Stimulated activated CD4-positive, alpha-beta T cell treated with anti-CD3 and anti-CD28 coated beads, Interleukin-1b, Interleukin-23, amount 100 ng/mL, for 24 hours (primary cell): Measurements from ENCODE around the gene CASP10.

ENCODE experiments used
- DNase-seq, 4 experiments: peaks; one replicate each; pipeline ENCODE4 v3.0.0-alpha.2; 2020; ENCODE audit warnings: low read depth in 4 of 4, low spot score in 1 of 4

CASP10 gene

DNA sequence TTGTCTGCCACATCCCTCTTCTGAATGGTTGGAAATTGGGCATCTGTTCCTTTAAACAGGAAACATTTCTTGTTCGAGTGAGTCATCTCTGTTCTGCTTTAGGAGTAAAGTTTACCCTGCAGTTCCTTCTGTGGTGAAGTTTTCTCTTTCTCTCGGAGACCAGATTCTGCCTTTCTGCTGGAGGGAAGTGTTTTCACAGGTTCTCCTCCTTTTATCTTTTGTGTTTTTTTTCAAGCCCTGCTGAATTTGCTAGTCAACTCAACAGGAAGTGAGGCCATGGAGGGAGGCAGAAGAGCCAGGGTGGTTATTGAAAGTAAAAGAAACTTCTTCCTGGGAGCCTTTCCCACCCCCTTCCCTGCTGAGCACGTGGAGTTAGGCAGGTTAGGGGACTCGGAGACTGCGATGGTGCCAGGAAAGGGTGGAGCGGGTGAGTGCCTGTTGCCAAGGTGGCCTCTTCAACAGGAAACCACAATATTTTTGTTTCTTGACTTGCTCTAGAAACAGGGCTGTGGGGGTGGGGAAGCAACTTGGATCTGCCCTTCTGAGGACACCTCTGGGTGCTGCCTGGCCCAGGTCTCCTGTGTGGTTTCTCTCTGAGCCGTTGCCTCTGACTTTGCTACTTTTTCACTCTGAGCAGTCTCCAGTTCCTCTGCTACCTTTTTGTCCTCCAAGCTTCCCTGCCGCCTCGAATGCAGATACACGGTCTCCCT is 75.2 kb downstream of the CASP10 start:
- DNase-seq, result peak; percentile 52 to 85 (median 67)

DNA sequence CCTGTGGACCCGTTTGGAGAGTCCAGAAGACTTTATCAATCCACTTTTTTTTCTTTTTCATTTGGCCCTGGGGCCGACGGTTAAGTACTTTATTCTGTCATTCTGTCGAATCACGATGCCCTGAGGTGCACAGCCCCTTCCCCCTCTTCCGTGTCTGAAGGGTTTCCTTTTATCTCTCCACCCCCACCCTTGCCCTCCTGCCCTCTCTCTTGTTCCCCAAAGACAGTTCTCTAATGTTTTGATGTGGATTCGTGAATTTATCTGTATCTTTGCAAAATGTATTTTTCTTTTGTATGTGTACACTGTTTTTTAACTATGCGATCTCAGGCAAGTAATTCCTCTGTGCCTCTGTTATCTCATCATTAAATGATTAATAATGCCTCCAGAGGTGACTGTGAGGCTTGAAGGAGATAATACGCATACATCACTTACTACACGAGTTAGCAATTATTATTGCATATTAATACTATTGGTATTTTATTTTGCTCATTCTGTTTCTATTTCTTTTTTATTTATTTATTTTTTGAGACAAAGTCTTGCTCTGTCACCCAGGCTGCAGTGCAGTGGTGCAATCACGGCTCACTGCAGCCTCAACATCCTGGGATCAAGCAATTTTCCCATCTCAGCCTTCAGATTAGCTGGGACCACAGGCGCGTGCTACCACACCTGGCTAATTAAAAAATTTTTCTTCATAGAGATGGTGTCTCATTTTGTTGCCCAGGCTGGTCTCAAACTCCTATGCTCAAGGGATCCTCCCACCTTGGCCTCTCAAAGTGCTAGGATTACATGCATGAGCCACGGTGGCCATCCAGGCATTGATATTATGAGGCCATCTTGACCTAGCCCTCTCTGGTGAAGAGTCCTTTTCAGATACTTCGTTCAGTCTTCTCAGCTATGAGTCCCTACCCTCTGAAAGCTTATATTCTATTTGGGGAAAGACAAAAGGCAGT is 76.0 kb downstream of the CASP10 start:
- DNase-seq, result no peak

DNA sequence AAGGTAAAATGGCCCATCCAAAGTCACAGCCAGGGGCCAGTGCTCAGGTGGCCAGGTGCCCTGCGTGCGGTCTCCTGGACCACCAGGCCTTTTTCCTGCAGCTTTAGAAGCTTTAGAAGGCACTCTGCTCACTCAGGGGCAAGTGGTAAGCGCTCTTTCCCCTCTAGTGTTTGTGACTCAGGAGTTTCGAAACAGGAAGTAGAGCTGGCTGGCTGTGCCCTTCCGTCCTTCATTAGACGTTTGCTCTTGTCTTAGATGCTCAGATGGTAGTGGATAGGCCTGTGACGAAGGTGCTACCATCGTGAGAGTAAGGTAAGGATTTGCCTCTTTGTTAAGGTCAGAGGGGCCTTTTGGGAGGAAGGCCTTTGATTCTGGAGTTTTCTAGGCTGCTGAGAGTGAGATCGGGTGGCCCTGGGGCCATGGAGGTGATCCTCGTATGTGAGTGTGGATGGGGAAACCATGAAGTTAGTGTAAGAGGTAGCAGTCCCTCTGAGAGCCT is 77.4 kb downstream of the CASP10 start, which contains the start of gene CASP8:
TSS of gene CASP8 (plus strand) at position 235 of the 499 bp plus-strand sequence. CDS start 5,951 bp downstream, outside the sequence.
- peak in 1 of 4 experiments; percentile 31 for DNase-seq

DNA sequence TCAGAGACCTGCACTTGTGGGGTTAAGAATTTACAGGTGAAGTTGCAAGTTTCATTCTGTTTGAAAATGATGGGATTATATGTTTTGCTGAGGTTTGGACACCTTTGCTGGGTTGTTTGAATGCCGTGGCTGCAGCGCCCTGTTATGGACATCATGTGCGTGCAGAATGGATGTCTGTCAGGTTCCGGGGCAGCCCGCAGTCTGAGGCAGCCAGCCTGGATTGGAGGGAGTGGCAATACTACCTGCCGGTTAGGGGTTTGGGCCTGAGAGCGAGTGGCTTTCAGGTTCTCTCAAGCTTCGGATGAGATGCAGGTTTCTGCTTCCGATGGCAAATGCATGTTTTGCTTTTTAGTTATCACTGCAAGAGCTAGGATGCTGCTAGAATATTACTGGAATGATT is 78.5 kb downstream of the CASP10 start:
- no peak for DNase-seq

DNA sequence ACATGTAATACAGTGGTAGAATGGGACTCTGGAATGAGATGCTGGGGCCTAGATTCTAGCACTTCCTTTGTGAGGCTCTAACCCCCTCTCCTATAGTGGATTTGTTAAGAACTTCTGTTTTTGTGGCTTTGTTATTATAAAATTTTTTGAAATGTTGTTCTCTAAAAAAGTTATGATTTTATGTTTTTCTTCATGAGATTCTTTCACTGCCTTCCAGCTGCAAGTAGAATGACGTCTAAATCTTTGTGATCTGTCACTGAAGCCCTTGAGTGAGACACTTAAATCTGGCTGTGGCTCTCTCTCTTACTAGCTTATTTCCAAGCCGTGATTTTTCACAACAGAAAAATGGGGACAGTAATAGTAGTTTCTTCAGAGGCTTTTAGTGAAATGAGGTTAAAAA is 79.0 kb downstream of the CASP10 start:
- no peak for DNase-seq

DNA sequence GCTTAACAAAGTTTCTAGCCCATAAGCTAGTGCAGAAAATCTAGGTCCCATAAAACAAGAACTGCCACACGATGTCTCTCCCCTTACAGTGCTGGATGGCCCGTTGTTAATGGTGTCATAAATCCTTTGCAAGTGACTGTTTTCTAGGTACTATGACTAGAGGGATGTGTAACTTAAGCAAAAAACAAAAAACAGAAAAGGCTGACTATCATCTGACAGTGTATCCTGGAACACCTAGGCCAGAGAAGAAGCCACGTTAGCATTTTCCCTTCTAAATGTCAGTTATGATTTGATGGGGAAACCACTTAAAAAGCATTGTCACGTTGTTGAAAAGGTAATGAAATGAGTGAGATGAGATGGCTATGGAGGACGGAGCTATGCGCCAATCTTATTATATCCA is 79.8 kb downstream of the CASP10 start:
- DNase-seq, result no peak

DNA sequence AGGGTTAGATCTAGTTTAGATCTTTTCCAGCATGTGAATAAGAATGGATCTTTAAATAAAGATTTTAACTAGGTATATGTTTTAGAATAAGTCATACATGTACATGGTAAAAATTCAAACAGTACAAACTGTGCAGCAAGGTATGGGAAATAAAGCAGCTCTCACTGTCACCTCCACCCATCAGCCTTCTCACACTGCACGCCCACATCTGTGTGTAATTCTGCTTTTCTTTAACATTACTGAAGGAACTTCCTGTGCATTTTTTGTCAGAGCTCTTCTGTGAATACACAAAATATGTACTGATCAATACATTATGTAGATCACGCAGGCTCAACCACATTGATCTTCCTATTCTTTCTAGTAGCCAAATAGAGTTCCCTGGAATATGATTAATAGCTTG is 80.8 kb downstream of the CASP10 start:
- no peak for DNase-seq

DNA sequence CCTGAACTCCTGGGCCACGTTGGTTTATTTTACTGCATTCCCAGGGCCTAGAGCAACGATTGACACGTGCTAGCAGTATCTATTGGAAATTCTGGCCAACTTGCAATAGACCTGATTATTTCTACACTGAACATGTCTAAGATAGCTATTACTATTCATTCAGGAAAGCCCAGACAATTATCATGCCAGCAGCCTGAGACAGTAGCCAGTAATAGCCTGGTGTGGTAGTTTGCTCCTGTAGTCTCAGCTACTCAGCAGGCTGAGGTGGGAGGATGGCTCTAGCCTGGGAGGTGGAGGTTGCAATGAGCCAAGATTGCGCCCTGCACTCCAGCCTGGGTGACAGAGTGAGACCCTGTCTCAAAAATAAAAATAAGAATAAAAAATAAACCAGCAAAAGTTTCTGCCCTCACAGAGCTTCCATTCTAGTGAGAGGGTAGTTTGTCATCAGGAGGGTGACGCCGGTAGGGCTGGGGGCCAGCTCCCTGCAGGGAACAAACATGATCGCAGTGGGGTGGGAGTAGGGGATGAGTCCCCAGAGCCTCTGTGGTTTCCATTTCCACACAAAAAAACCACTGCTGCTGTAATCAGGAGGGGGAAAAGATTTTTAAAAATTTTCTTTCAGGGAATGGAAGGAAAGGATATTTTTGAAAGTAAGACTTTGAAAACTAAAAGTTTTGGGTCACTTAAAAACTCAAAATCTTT is 81.7 kb downstream of the CASP10 start:
- DNase-seq, result no peak

DNA sequence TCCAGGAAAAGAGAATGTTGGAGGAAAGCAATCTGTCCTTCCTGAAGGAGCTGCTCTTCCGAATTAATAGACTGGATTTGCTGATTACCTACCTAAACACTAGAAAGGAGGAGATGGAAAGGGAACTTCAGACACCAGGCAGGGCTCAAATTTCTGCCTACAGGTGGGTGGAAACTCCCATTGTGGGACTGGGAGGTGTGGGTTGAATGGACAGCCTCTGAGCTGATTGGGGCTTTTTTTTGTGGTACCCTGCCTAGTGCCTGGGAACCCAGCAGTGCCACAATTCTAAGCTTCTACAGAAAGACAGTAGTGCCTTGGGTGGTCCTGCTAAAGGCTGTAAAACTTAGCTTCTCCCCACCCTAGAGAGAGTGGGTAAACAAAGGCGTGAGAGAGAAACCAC is 83.7 kb downstream of the CASP10 start:
- no peak for DNase-seq

DNA sequence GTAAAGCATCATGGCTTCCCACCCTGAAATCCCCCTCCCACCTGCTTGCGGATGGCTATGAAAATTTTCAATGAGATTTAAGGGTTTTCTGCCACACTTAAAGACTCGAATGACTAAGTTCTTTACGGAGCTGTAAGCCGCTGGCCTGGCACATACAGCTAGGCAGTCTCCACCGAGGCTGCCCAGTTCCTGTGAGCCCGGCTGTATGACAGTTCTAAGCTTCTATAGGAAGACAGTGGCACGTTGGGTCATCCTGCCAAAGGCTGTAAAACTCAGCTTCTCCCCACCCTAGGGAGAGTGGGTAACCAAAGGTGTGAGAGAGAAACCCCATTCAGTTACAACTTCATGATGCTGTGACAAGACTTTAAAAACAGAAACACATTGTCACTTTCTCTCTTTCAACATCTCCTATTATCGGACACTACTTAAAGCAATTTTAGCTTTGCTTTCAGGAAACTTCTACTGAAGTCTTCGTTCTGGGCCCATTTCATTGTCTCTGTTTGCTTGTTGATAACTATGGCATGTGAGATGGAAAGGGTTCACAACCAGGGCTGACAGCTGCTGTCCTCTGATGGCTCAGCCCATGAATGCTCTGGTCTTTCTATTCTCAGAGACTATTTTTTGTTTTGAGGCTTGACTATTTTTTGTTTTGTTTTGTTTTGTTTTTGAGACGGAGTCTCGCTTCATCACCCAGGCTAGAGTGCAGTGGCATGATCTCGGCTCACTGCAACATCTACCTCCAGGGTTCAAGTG is 84.5 kb downstream of the CASP10 start:
- DNase-seq, result no peak

DNA sequence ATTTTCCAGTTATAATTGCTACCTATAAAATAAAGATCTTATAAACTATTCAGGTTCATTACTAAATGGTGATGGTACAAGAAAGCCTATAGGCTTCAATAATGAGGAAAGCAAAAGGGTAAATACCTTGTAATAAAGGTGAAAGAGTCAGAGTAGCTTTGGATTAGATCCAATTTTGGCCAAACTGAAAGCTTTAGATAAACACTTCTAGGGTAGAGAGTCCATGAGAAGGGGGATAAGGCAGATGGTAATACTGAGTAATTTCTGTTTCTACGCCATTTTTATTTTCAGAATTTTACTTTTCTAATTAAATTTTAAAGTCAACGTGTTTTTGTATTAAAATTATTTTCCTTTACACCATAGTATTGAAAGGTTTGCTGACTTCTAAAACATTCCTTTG is 86.8 kb downstream of the CASP10 start:
- DNase-seq, result no peak

DNA sequence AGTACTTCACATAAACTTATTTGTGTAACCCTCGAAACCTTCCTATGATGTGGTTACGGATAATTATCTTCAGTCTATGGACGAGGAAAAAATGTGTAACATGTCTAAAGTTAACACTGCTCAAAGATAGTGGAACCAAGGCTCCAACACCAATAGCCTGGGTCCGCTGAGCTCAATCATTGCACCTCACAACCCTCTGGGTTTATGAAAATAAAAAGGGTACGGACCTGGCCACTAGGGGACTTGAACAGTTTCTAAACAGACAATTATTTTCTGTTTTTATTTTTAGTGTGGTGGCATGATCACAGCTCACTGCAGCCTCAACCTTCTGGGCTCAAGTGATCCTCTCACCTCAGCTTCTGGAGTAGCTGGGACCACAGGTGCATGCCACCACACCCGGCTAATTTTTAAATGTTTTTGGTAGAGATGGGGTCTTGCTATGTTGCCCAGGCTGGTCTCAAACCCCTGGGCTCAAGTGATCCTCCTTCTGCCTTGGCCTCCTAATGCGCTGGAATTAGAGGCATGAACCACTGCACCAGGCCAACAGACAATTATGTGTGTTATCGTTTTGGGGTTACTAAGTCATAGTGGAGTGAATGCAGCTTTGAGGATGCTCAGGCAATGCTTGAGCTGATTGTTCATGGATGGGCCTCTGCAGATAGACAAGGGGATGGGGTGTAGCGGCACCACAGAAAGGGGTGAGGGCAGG is 87.5 kb downstream of the CASP10 start:
- DNase-seq, result no peak

DNA sequence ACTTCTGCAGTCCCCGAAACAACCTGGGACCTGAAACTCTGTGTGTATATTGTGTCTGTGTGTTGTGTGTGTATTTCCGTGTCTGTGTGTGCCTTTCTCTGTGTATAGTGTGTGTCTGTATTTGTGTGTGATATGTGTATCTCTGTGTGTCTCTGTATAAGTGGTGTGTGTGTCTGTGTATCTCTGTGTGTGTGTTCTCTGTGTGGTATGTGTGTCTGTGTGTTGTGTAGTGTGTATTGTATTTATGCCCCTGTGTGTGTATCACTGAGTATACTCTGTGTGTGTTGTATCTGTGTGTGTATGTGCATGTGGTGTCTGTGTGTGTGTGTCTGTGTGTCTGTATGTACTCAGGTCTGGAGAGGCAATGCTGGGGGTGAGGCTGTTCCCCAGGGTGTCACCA is 89.0 kb downstream of the CASP10 start:
- DNase-seq, result no peak

DNA sequence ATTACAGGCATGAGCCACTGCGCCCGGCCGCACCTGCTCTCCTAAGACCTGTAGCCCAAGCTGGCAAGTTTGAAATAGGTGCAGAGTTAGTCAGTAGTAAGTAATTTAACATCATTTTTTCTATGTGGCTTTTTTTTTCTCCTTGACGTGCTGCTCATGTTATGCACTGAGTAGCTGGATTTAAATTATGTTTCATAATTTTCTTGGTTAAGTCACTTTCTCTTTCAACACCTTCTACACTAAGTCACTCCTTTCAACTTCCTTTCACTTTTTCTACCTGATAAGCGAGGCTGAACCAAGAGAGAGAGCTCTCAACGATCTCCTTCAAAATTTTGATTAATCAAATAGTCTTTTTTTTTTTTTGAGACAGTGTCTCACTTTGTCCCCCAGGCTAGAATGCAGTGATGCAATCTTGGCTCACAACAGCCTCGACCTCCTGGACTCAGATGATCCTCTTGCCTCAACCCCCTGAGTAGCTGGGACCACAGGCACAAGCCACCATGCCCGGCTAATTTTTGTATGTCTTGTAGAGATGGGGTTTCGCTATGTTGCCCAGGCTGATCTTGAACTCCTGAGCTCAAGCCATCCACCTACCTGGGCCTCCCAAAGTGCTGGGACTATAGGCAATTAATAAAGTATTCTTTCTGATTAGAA is 90.5 kb downstream of the CASP10 start:
- no peak for DNase-seq

DNA sequence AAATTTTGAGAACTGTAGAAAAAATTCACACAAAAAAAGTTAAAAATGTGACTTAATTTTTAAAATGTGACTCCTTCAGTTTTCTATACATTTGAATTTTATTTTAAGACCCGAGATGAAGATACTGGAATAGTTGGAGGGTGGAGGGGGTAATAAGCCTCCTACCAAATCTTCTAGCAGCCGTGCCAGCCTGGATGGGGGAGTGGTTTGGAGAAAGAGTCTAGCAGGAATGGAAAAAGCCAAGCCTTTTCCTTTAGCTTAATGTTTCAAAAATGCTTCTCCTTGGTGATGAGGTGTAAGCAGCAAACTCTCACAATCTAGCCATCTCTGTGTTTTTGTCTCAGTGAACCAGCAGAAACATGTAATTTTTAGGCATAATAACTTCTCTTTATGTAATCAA is 92.1 kb downstream of the CASP10 start:
- DNase-seq, result no peak

DNA sequence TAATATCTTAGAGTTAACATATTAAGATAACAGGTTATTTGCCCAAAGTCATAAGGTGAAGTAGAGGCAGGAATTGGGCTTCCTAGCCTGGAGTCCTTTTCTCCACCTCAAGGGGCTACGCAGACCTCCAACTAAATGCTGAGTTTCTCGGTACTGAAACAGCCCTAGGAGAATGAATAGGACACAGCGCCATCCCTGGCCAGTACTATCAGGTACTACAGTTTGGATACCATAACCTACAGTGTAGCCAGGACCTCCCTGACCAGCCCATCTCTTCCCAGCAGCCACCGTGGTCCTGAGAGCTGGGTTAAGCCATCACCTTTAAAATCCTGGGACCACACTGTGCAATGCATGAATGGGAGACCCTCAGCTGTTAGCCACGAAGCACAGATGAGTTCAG is 93.0 kb downstream of the CASP10 start:
- no peak for DNase-seq

DNA sequence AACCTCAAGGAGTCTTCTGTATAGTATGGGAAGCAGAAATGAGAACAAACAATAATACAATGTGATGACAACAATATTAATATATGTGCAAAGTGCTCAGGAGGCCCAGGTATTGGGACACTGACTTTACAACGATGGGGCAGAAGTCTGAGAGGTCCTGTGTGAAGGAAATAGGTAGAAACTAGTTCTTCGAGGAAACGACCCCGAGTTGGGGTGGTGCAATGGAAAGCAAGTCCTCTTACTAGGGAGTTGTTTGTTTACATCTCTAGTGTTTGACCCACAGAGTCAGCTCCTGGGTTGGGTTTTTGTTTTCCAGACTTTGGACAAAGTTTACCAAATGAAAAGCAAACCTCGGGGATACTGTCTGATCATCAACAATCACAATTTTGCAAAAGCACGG is 93.6 kb downstream of the CASP10 start:
- no peak for DNase-seq
